Kidney epithelial cell (primary cell): ENCODE results near the gene ARHGAP6. TPM values are rescaled to one million over a fixed set of nuclear protein-coding genes. Genes with fewer than 3 reads are reported as not detected.

ENCODE experiments used
- DNase-seq: peaks from one replicate; pipeline ENCODE4 v3.0.0-alpha.2; 2010; ENCODE audit warnings: low read depth
- H3K27me3 ChIP-seq: 2 replicates; pipeline ENCODE4 v1.6.0; 2011; ENCODE audit warnings: low read length; ENCODE audit not compliant: control insufficient read depth, insufficient read depth
- H3K36me3 ChIP-seq: 2 replicates; pipeline ENCODE4 v1.5.1; 2011; ENCODE audit warnings: low read length; ENCODE audit not compliant: control insufficient read depth, insufficient read depth
- H3K4me3 ChIP-seq: 2 replicates; pipeline ENCODE4 v1.5.1; 2011; ENCODE audit warnings: low read depth, mild to moderate bottlenecking, control low read depth, low read length
- total RNA-seq: library from RNA; depleted of rRNA; stranded (reverse); fragments of >200 nt; gene quantifications from 2 replicates; pipeline ENCODE4 v1.2.3, GENCODE V29; 2015
- TF ChIP-seq, protein P1 (sequence below): IDR thresholded peaks from 2 replicates; pipeline ENCODE4 v1.5.1; 2011; ENCODE audit warnings: mild to moderate bottlenecking, moderate library complexity, low read length, control low read depth, inconsistent platforms; ENCODE audit not compliant: insufficient read depth, poor library complexity, severe bottlenecking

The ARHGAP6 gene
- total RNA-seq, 1 donor from 2014 or later, result 1.7 TPM

DNA sequence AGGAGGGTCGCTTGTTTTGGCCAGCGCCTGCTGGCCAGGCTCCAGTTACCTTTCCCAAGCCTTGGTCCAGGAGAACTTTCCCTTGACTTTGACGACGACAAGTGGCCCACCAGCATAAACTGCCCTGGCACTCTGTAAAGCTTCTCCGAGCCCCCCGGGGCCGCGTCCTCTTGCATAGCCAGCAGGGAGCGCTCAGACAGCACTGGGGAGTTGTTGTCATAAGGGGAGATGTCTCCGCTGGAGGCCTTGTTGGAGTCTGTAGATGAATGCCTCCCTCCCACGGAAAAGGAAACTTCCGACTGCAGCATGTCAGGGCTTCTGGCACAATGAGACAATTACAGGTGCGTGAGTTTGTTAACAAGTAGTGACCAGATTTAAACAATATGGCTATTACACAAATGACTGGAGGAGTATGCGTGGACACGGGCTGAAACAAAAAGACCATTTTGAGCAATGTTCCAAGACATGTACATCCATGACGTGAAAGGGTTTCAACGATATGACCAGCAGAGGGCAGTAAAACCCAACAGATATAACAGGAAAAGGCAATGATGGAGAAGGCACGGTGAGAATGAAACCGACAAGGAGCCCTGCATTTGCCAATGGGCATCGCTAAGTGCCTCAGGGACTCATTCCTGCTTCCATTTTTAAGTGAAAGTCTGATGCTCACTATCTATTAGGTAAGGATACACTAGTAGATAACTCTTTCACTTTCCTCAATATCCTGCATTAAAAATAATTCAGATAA, 521.6 kb downstream of the ARHGAP6 start:
- DNase-seq, result peak; percentile 35
- TF ChIP-seq, protein P1, sequence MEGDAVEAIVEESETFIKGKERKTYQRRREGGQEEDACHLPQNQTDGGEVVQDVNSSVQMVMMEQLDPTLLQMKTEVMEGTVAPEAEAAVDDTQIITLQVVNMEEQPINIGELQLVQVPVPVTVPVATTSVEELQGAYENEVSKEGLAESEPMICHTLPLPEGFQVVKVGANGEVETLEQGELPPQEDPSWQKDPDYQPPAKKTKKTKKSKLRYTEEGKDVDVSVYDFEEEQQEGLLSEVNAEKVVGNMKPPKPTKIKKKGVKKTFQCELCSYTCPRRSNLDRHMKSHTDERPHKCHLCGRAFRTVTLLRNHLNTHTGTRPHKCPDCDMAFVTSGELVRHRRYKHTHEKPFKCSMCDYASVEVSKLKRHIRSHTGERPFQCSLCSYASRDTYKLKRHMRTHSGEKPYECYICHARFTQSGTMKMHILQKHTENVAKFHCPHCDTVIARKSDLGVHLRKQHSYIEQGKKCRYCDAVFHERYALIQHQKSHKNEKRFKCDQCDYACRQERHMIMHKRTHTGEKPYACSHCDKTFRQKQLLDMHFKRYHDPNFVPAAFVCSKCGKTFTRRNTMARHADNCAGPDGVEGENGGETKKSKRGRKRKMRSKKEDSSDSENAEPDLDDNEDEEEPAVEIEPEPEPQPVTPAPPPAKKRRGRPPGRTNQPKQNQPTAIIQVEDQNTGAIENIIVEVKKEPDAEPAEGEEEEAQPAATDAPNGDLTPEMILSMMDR, result peak; percentile 55
- Histone ChIP-seq H3K4me3 (no peak overlapping the region), H3K36me3 (no peaks in the 10 kb centered on the region), H3K27me3 (no peaks in the 10 kb centered on the region)

DNA sequence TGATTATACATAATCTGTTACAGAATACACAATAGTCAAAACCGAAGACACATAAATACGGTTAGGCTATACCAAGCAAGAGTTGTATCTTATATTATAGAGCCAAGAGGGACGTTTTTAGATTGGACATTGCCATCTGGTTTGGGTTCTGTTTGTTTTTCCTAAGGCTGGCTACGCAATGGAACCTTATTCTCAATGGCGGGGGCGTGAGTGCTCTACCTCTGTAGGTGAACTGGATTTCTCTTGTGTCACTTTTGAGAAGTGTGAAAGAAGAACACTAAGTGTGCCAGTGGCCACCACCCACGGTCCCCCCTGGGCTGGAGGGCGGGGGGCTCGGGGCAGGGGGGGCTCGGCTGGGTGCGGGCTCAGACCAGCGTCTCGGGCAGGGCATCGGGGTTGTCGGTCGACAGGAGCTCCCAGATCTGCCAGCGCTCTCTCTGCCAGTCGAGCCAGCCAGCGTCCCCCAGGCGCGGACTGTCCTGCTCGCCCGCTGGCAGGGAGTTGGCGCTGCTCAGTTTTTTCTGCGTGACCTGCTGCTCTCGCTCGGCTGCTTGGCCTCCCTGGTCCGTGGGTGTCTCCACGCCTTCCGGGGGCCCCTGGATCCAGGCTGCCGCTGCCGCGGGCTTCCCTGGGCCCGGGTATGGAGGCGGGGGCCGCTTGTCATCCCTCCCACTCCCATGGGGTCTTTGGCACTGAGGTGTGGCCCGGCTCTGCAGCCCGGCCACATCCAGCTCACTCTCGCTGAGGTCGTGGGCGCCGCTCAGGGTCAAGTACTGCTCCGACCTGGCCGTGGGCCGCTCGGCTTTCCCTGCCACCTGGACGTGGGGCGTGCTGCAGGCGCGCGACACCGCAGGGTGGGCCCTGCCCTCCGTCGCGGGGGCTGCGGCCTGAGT, 527.0 kb downstream of the ARHGAP6 start:
- no peak for DNase-seq
- no peak overlapping the region for H3K4me3 ChIP-seq
- TF ChIP-seq, protein P1, result no peak
- no peaks in the 10 kb centered on the region for H3K36me3 ChIP-seq
- no peaks in the 10 kb centered on the region for H3K27me3 ChIP-seq

DNA sequence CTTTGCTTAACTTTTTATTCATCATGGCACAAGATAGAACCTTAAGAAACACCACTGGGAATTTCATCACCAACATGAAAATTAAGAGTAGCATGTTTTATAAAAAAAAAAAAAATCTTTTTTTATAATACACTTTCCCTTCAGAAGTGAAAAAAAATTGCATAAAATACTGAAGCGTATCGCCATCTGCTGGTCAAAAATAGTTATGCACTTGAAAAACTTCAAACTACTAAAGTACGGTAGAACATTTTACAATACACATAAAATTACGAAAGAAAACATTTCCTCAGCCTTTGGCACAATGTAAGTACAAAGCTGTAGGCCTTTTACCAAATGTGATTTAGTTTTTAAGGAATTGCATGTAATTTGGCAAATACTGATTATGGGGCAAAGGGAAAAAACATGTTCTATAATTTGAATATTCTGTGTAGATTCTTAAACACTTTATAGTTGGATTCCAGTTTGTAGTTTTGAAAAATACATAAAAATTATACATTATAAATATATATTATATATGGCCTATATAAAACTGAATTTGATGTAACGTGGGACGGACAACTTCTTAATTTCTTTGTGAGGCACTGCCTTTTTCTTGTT, 528.1 kb downstream of the ARHGAP6 start:
- H3K4me3 ChIP-seq, result no peak overlapping the region
- DNase-seq, result no peak
- no peaks in the 10 kb centered on the region for H3K27me3 ChIP-seq
- TF ChIP-seq, protein P1, result peak; percentile 55
- no peaks in the 10 kb centered on the region for H3K36me3 ChIP-seq

DNA sequence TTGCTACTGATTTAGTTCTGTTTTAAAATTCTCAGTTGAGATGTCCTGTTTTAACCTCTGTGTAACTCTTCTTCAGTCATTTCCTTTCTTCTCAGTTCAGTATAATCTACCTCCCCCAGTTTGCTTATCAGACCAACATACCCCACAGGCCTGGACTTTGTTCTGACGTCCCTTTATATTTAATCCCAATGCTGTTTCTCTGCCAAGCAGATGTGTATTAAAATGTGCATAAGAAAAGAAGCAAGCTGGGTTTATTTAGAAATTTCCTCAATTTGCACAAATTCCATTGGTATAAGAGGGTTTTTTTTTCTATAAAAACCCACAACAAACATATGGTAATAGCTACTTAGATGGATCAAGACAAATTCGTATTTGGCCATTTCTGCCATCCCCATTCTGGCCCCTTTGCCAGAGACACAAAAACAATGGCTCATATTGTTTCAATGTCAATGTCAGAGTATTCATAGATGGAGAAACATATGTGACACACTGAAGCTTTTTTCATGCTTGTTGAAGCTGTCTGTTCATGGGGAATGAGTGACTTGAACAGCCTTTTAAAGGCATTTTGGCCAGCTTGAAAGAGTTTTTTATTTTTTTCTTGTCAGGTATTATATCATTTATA, 530.0 kb downstream of the ARHGAP6 start:
- TF ChIP-seq, protein P1, result no peak
- H3K27me3 ChIP-seq, result no peaks in the 10 kb centered on the region
- no peaks in the 10 kb centered on the region for H3K36me3 ChIP-seq
- no peak overlapping the region for H3K4me3 ChIP-seq
- DNase-seq, result no peak

DNA sequence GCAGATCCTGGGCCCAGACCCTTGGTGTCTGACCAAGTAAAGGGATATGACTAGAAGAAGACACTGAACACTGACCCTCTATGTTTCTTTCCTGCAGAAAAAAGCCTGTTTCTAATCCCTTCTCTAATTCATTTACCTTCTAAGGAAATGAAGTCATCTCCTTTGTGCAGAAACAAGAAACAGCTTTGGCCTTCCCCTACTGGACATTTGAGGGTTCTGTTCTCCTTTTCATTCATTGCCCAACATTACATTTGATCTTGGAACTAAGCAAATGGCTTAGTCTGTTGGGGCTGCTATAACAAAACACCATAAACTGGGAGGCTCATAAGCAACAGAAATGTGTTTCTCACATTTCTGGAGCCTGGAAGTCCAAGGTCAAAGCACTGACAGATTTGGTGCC, 534.6 kb downstream of the ARHGAP6 start:
- H3K36me3 ChIP-seq, result no peaks in the 10 kb centered on the region
- no peaks in the 10 kb centered on the region for H3K27me3 ChIP-seq
- no peak for DNase-seq
- no peak overlapping the region for H3K4me3 ChIP-seq
- TF ChIP-seq, protein P1, result no peak
